ENCODE results near the gene CHRD.
A peak's percentile ranks its signal among the peaks of the same experiment; 100 is the strongest.

Gene CHRD

GRCh38 chr3:184368586-184369183 lies 11.2 kb upstream of the CHRD start:
- Histone ChIP-seq H3K4me1 (ENCODE audit: control insufficient read depth, low read length) (peaks cover 11% of the 10 kb centered on the region), H3F3A (ENCODE audit: control insufficient read depth, insufficient read depth) (peaks cover 17% of the 10 kb centered on the region; the same call in 1 of the 2 replicates)

GRCh38 chr3:184371570-184372018 lies 8.3 kb upstream of the CHRD start:
- no peak overlapping the region for H3K4me2 ChIP-seq (ENCODE audit: low read length)
- H3K27ac ChIP-seq (ENCODE audit: low read depth, low read length): no peak overlapping the region
- no peaks in the 10 kb centered on the region for H3K9me2 ChIP-seq (replicated peaks; ENCODE audit: control insufficient read depth, low read length)

More at GRCh38 chr3:184368586-184369183, 11.2 kb upstream of the CHRD start:
- H3K79me2 ChIP-seq (ENCODE audit: control insufficient read depth, low read length): peaks cover 17% of the 10 kb centered on the region
- 0 out of 2 replicates have a peak, but pooled peaks cover 6% of the 10 kb centered on the region for H3K27me3 ChIP-seq (ENCODE audit: control insufficient read depth, low read length)
- TF ChIP-seq CTCF (IDR thresholded peaks at IDR 0.05; ENCODE audit: low read depth, low read length, poor library complexity, severe bottlenecking) (no peak), EZH2phosphoT487 (IDR thresholded peaks at IDR 0.05; ENCODE audit: borderline replicate concordance, low read length) (no peak)
- H3K27ac ChIP-seq (ENCODE audit: low read depth, low read length): no peak overlapping the region
- no peaks in the 10 kb centered on the region for H3K9me2 ChIP-seq (replicated peaks; ENCODE audit: control insufficient read depth, low read length)
- H3K36me3 ChIP-seq (ENCODE audit: control insufficient read depth, low read length): peaks cover 54% of the 10 kb centered on the region
- H3K9me3 ChIP-seq (ENCODE audit: control insufficient read depth, insufficient read depth, low read length): no peaks in the 10 kb centered on the region
- peaks cover 6% of the 10 kb centered on the region; the same call in 1 of the 2 replicates for H4K20me1 ChIP-seq (ENCODE audit: control insufficient read depth, insufficient read depth, low read depth, low read length)
- no peak overlapping the region for H3K4me2 ChIP-seq (ENCODE audit: low read length)
- no peak overlapping the region for H3K4me3 ChIP-seq (ENCODE audit: low read length)

GRCh38 chr3:184372296-184372821 lies 7.5 kb upstream of the CHRD start:
- H3K27ac ChIP-seq (ENCODE audit: low read depth, low read length): no peak overlapping the region
- H3K27me3 ChIP-seq (ENCODE audit: control insufficient read depth, low read length): peaks cover 12% of the 10 kb centered on the region
- no peaks in the 10 kb centered on the region for H3K9me3 ChIP-seq (ENCODE audit: control insufficient read depth, insufficient read depth, low read length)
- H4K20me1 ChIP-seq (ENCODE audit: control insufficient read depth, insufficient read depth, low read depth, low read length): no peaks in the 10 kb centered on the region; the same call in 1 of the 2 replicates
- TF ChIP-seq CTCF (IDR thresholded peaks at IDR 0.05; ENCODE audit: low read depth, low read length, poor library complexity, severe bottlenecking) (no peak), EZH2phosphoT487 (IDR thresholded peaks at IDR 0.05; ENCODE audit: borderline replicate concordance, low read length) (no peak)
- peaks cover 17% of the 10 kb centered on the region; the same call in 1 of the 2 replicates for H3F3A ChIP-seq (ENCODE audit: control insufficient read depth, insufficient read depth)
- peaks cover 22% of the 10 kb centered on the region for H3K36me3 ChIP-seq (ENCODE audit: control insufficient read depth, low read length)
- no peaks in the 10 kb centered on the region for H3K9me2 ChIP-seq (replicated peaks; ENCODE audit: control insufficient read depth, low read length)
- H3K79me2 ChIP-seq (ENCODE audit: control insufficient read depth, low read length): no peaks in the 10 kb centered on the region
- peaks cover 1% of the 10 kb centered on the region; the same call in 1 of the 2 replicates for H3K4me1 ChIP-seq (ENCODE audit: control insufficient read depth, low read length)
- no peak overlapping the region for H3K4me3 ChIP-seq (ENCODE audit: low read length)
- H3K4me2 ChIP-seq (ENCODE audit: low read length): no peak overlapping the region

More at GRCh38 chr3:184371570-184372018, 8.3 kb upstream of the CHRD start:
- Histone ChIP-seq H3K27me3 (ENCODE audit: control insufficient read depth, low read length) (peaks cover 10% of the 10 kb centered on the region; the same call in 1 of the 2 replicates), H4K20me1 (ENCODE audit: control insufficient read depth, insufficient read depth, low read depth, low read length) (no peaks in the 10 kb centered on the region; the same call in 1 of the 2 replicates), H3F3A (ENCODE audit: control insufficient read depth, insufficient read depth) (peaks cover 17% of the 10 kb centered on the region; the same call in 1 of the 2 replicates), H3K9me3 (ENCODE audit: control insufficient read depth, insufficient read depth, low read length) (no peaks in the 10 kb centered on the region), H3K36me3 (ENCODE audit: control insufficient read depth, low read length) (peaks cover 29% of the 10 kb centered on the region), H3K4me1 (ENCODE audit: control insufficient read depth, low read length) (no peaks in the 10 kb centered on the region), H3K79me2 (ENCODE audit: control insufficient read depth, low read length) (no peaks in the 10 kb centered on the region), H3K4me3 (ENCODE audit: low read length) (no peak overlapping the region)
- no peak for TF ChIP-seq EZH2phosphoT487 (IDR thresholded peaks at IDR 0.05; ENCODE audit: borderline replicate concordance, low read length)
- TF ChIP-seq CTCF (IDR thresholded peaks at IDR 0.05; ENCODE audit: low read depth, low read length, poor library complexity, severe bottlenecking): peak; percentile 82

Data from DOHH2 (cell line).